PFSK-1 (cell line): ENCODE data around the gene NBR1.

Experiments
- FOXP2 ChIP-seq: optimal IDR thresholded peaks from 2 replicates; pipeline ENCODE3; 2011; ENCODE audit warnings: borderline replicate concordance, control low read depth, inconsistent platforms; ENCODE audit not compliant: insufficient read depth; ENCODE audit errors: extremely low read length, extremely low read depth
- POLR2AphosphoS5 ChIP-seq: IDR thresholded peaks from 2 replicates; pipeline ENCODE4 v1.6.1; 2012; ENCODE audit warnings: low read depth, mild to moderate bottlenecking, control low read depth, low read length, moderate library complexity
- REST ChIP-seq, 2 experiments: IDR thresholded peaks; 2 replicates each; pipeline versions ENCODE4 v1.6.1 to v1.8.0; 2011 to 2012; ENCODE audit warnings: low read depth in 2 of 2, low read length in 2 of 2, control low read depth in 1 of 2, inconsistent platforms in 1 of 2, mild to moderate bottlenecking in 1 of 2, moderate library complexity in 1 of 2; ENCODE audit not compliant: insufficient read depth in 1 of 2
- SIN3A ChIP-seq: IDR thresholded peaks from 2 replicates; pipeline ENCODE4 v1.6.1; 2012; ENCODE audit warnings: mild to moderate bottlenecking, low read length, moderate library complexity, borderline replicate concordance; ENCODE audit not compliant: insufficient read depth
- TAF1 ChIP-seq: IDR thresholded peaks from 2 replicates; pipeline ENCODE4 v1.6.1; 2012; ENCODE audit warnings: low read length, control low read depth, borderline replicate concordance; ENCODE audit not compliant: insufficient read depth

The NBR1 gene

GRCh38 chr17:43126911-43127290 lies 44.1 kb upstream of the NBR1 start:
- TF ChIP-seq TAF1, result no peak
- TF ChIP-seq POLR2AphosphoS5, result no peak
- no peak for TF ChIP-seq FOXP2
- no peak for TF ChIP-seq SIN3A
- no peak for TF ChIP-seq REST (IDR thresholded peaks at IDR 0.05; ENCODE audit: insufficient read depth in 1 of 2, low read depth in 2 of 2, low read length in 2 of 2)

- no peak for TF ChIP-seq TAF1
- no peak for TF ChIP-seq FOXP2
- TF ChIP-seq SIN3A, result no peak
- TF ChIP-seq POLR2AphosphoS5, result no peak
These were observed 41.4 kb upstream of the NBR1 start for GRCh38 chr17:43129671-43130010.

DNA sequence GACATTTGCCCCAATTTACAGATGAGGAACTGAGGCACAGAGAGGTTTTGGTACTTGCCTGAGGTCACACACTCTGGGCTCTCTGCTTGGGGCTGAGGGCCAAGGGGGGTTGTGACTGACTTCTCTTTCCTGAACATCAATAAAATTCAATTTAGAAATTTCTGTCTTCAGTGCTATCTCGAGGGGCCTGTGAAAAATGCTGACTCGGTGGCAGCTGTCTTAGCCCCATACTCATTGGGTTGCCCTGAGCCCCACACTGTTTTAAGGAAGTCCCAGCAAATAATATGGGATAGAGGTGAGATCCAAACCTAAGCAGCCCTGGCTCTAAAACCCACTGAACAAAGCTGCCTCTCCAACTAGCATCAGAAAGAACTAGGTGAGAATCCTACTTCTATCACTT lies 38.9 kb upstream of the NBR1 start:
- TF ChIP-seq TAF1, result no peak
- TF ChIP-seq FOXP2, result no peak
- no peak for TF ChIP-seq POLR2AphosphoS5
- TF ChIP-seq SIN3A, result no peak
- no peak for TF ChIP-seq REST (IDR thresholded peaks at IDR 0.05; ENCODE audit: insufficient read depth in 1 of 2, low read depth in 2 of 2, low read length in 2 of 2)

GRCh38 chr17:43134774-43135453 lies 36.1 kb upstream of the NBR1 start:
- no peak for TF ChIP-seq SIN3A
- no peak for TF ChIP-seq POLR2AphosphoS5
- no peak for TF ChIP-seq TAF1
- no peak for TF ChIP-seq FOXP2
- TF ChIP-seq REST (IDR thresholded peaks at IDR 0.05; ENCODE audit: insufficient read depth in 1 of 2, low read depth in 2 of 2, low read length in 2 of 2), result no peak

DNA sequence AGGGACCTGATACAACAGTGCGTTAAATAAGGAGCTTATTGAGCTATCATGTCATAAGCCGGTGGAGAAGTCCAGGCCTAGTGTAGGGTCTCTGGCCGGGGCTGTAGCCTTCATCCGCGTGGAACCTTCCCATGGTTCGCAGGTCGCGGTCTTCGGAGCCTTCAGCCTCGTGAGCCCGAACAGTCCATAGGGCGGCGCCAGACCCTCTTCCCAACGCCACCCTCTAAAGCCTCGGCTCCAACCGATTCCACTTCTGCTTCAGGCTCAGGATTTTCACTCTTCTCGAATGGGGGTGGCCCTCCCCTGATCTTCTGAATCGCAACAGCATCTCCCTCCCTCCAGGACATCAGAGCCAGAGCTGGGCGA lies 35.6 kb upstream of the NBR1 start:
- TF ChIP-seq FOXP2 (no peak), SIN3A (no peak), REST (IDR thresholded peaks at IDR 0.05; ENCODE audit: insufficient read depth in 1 of 2, low read depth in 2 of 2, low read length in 2 of 2) (no peak), POLR2AphosphoS5 (no peak), TAF1 (no peak)
